K562 (cell line): ENCODE data around the gene PRKD1. TPM values are rescaled to one million over a fixed set of nuclear protein-coding genes. Genes with fewer than 3 reads are reported as not detected.
A peak's percentile ranks its signal among the peaks of the same experiment; 100 is the strongest.

ENCODE experiments used
- ATAC-seq: fragments of 200-7000 bp; cut with Tn5 transposase; 3 replicates; pipeline ENCODE4 v1.9.1; 2020; ENCODE audit warnings: moderate library complexity
- BruUV-seq: library from RNA; stranded (reverse); fragments of 400-500 nt; replicated peaks from 2 replicates; lab custom pipeline; 2021; lab: Mats Ljungman, UMichigan
- CTCF ChIA-PET: fragments of 300-600 bp; formaldehyde crosslinking; extraction: SDS; loops from one replicate; lab custom pipeline; 2021; ENCODE audit warnings: low intra/inter-chr PET ratio; lab: Yijun Ruan, JAX
- POLR2A ChIA-PET: fragments of 300-600, 350-650 bp; sonication (Branson Sonifier 250); formaldehyde crosslinking; extraction: SDS; loops from one replicate; lab custom pipeline; 2021; ENCODE audit warnings: antibody characterized with exemption, inconsistent platforms; lab: Yijun Ruan, JAX
- DNase-seq, 4 experiments: peaks; one replicate each; pipeline versions ENCODE4 v3.0.0 to v3.0.0-alpha.2; 2011 to 2018; ENCODE audit warnings: low spot score in 3 of 4, mixed read lengths in 3 of 4; ENCODE audit errors: extremely low read depth in 1 of 4
- FAIRE-seq: peaks from 2 replicates; lab custom pipeline; 2011; peaks lifted over from hg19 to GRCh38; lab: Jason Lieb, UNC
- H2AFZ ChIP-seq: 2 replicates; pipeline ENCODE4 v1.6.0; 2011; ENCODE audit warnings: low read depth, low read length, control low read depth, inconsistent platforms
- H3K27ac ChIP-seq: fragments of 200-600 bp; 3 replicates; pipeline ENCODE4 v1.8.0; 2011; ENCODE audit warnings: low read depth, mild to moderate bottlenecking, control low read depth, inconsistent platforms, low read length, moderate library complexity, mixed read lengths; ENCODE audit errors: extremely low read depth
- H3K27me3 ChIP-seq, 2 experiments: fragments of 300-600 bp in 1 of 2; 2 replicates in 1 of 2; 3 replicates in 1 of 2; pipeline versions ENCODE4 v1.6.0 to v1.8.0; 2011; ENCODE audit warnings: inconsistent platforms in 2 of 2, low read length in 2 of 2, mild to moderate bottlenecking in 1 of 2, mixed read lengths in 1 of 2, moderate library complexity in 1 of 2; ENCODE audit not compliant: control insufficient read depth in 2 of 2, insufficient read depth in 2 of 2
- H3K36me3 ChIP-seq: fragments of 300-600 bp; 3 replicates; pipeline ENCODE4 v1.8.0; 2011; ENCODE audit warnings: mild to moderate bottlenecking, low read length, inconsistent platforms; ENCODE audit not compliant: control insufficient read depth, insufficient read depth
- H3K4me1 ChIP-seq, 2 experiments: fragments of 200-600 bp in 1 of 2; replicated peaks in 1 of 2; 2 replicates in 1 of 2; 3 replicates in 1 of 2; pipeline versions ENCODE4 v1.5.1 to v1.8.0; 2011; ENCODE audit warnings: inconsistent platforms in 2 of 2, low read length in 2 of 2, mild to moderate bottlenecking in 1 of 2, mixed read lengths in 1 of 2, moderate library complexity in 1 of 2; ENCODE audit not compliant: control insufficient read depth in 2 of 2, insufficient read depth in 2 of 2
- H3K4me2 ChIP-seq: 2 replicates; pipeline ENCODE4 v1.6.1; 2011; ENCODE audit warnings: low read length, control low read depth, inconsistent platforms, mixed read lengths; ENCODE audit not compliant: insufficient read depth
- H3K4me3 ChIP-seq: fragments of 200-600 bp; sonication (generic), shearing (Covaris generic); 2 replicates; pipeline ENCODE4 v1.5.1; 2016; ENCODE audit warnings: control low read depth, inconsistent platforms
- H3K79me2 ChIP-seq: fragments of 200-600 bp; 3 replicates; pipeline ENCODE4 v1.8.0; 2011; ENCODE audit warnings: low read length, inconsistent platforms; ENCODE audit not compliant: control insufficient read depth, insufficient read depth
- H3K9ac ChIP-seq, 2 experiments: 2 replicates each; pipeline versions ENCODE4 v1.6.0 to v1.6.1; 2011; ENCODE audit warnings: low read depth in 2 of 2, low read length in 2 of 2, control low read depth in 1 of 2, inconsistent platforms in 1 of 2, mild to moderate bottlenecking in 1 of 2, mixed read lengths in 1 of 2; ENCODE audit not compliant: insufficient read depth in 1 of 2
- H3K9me1 ChIP-seq: one replicate; pipeline ENCODE4 v1.6.0; 2011; ENCODE audit warnings: inconsistent platforms, mild to moderate bottlenecking, low read length, moderate library complexity; ENCODE audit not compliant: control insufficient read depth, insufficient read depth
- H3K9me3 ChIP-seq: replicated peaks from 2 replicates; pipeline ENCODE4 v1.5.1; 2011; ENCODE audit warnings: low read depth, low read length, inconsistent platforms; ENCODE audit not compliant: control insufficient read depth, insufficient read depth
- H4K20me1 ChIP-seq: replicated peaks from 2 replicates; pipeline ENCODE4 v1.6.1; 2011; ENCODE audit warnings: low read length, inconsistent platforms, mixed read lengths; ENCODE audit not compliant: control insufficient read depth, insufficient read depth
- C11orf30 ChIP-seq: fragments of 450-650 bp; IDR thresholded peaks from 2 replicates; pipeline ENCODE4 v1.6.1; 2016; ENCODE audit warnings: low read depth, mild to moderate bottlenecking
- HIVEP1 ChIP-seq: fragments of 250-450 bp; sonication (Bioruptor Pico); IDR thresholded peaks from 2 replicates; pipeline ENCODE4 v1.4.0; 2020; ENCODE audit warnings: mild to moderate bottlenecking
- MAFF ChIP-seq: IDR thresholded peaks from 2 replicates; pipeline ENCODE4 v1.6.1; 2012; ENCODE audit warnings: low read length, improper control_type of control experiment
- MAFG ChIP-seq: fragments of 450-650 bp; conservative IDR thresholded peaks from 2 replicates; pipeline ENCODE4 v1.6.1; 2016; ENCODE audit warnings: missing genetic modification characterization, missing compliant biosample characterization
- MAFK ChIP-seq: IDR thresholded peaks from 2 replicates; pipeline ENCODE4 v1.6.1; 2011; ENCODE audit warnings: low read length, improper control_type of control experiment
- PREB ChIP-seq: sonication (generic); formaldehyde crosslinking; IDR thresholded peaks from 2 replicates; pipeline ENCODE4 v1.8.1; 2023; ENCODE audit warnings: mild to moderate bottlenecking, missing genetic modification reagents
- ZNF121 ChIP-seq: sonication (generic); formaldehyde crosslinking; conservative IDR thresholded peaks from 2 replicates; pipeline ENCODE4 v1.8.0; 2022; ENCODE audit warnings: missing genetic modification reagents
- ZNF316 ChIP-seq: fragments of 450-650 bp; IDR thresholded peaks from 2 replicates; pipeline ENCODE4 v1.6.1; 2016
- WGBS: fragments of 100-300 bp; shearing (Covaris generic); methylation state at CpG from one replicate; pipeline ENCODE4 v1.1.6; 2016; ENCODE audit warnings: low coverage, mixed read lengths; ENCODE audit not compliant: insufficient coverage; ENCODE audit errors: missing lambda C conversion rate; 5-methylcytosine and 5-hydroxymethylcytosine counted together
- in situ Hi-C: fragments of 300-500 bp; cut with MboI; formaldehyde crosslinking; loops from 4 replicates; pipeline ENCODE4 v1.15.0; 2018; ENCODE audit warnings: inconsistent platforms, mixed read lengths
- intact Hi-C: fragments of 100-400 bp; cut with micrococcal nuclease; formaldehyde crosslinking; loops from 2 replicates; pipeline ENCODE4 v1.14.2; 2022
- polyA plus RNA-seq, 8 experiments: library from polyadenylated mRNA; depleted of rRNA in 4 of 8; stranded (reverse) in 5 of 8; unstranded in 3 of 8; fragments of >200 nt; fragmentation: Nextera tagmentation in 2 of 8; fragmentation: Illumina TruSeq in 1 of 8; extraction: Ambion mirVana in 2 of 8; extraction: Trizol in 1 of 8; gene quantifications; 2 replicates each; pipeline versions ENCODE4 v1.2.1 to v1.2.3, GENCODE V29; 2011 to 2014; ENCODE audit warnings: inconsistent platforms in 1 of 8, missing spikeins in 1 of 8
- total RNA-seq, 7 experiments: library from RNA; depleted of rRNA in 6 of 7; stranded (reverse); fragments of >200 nt in 6 of 7; fragmentation: Illumina TruSeq in 2 of 7; extraction: Trizol in 2 of 7; gene quantifications; 2 replicates each; pipeline versions ENCODE4 v1.2.1 to v1.2.3, GENCODE V29; 2011 to 2021; ENCODE audit warnings: low replicate concordance in 1 of 7

Gene PRKD1
- total and polyA plus RNA-seq, 9 of the 15 experiments (the other 6 are each of a cell fraction or from before 2014, with no cell fraction given), result 0.04 to 0.25 (median 0.13) TPM; not detected in 1

DNA sequence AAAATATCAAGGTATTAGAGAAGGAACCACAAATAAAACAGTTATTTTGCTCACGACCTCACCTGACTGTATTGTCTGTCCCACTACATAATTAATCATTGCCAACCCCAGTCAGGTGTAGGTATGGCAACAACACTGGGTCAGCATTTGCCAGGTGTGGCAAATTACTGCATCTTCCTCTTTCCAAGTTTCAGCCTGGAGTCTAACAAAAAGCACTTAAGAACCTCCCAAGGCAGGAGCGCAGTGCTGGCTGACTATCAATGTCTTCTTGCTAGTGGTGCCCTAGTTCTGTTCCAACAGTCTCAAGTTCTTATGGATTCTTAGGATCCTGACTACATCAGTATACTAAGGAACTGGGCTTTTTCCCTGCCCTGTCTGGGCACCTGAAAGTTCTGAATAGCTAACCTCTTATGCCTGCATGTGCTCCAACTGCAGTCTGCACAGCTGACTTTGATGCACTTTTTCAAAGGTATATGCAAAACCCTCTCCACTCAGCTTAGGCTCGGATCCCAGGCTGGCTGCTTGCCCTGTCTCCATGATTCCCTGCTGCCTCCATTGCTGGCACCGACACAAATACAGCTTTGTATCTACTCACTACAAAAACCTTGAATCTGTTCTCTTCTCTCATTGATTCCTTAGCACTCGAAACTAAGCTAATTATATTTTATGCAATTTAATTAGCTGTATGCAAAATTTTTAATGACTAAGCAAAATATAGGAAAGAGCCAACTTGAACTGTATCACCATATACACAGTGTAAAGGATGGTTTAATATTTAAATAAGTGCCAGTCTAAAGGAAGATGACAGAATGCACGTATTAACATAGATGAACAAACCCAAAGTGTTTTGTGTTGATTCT is 113.3 kb downstream of the PRKD1 start:
- no peaks in the 10 kb centered on the region for H3K27me3 ChIP-seq
- WGBS, result 3% methylated on average over 6 of the region's 6 CpGs
- FAIRE-seq (no peak), ATAC-seq (no peak), DNase-seq (no peak)
- CTCF ChIA-PET, result no interaction called here
- in situ Hi-C loops, result no loop called here
- intact Hi-C loops, result no loop called here
- H3K27ac ChIP-seq, result no peak overlapping the region
- no peak overlapping the region for H3K4me3 ChIP-seq
- H3K4me1 ChIP-seq, result no peaks in the 10 kb centered on the region
- POLR2A ChIA-PET, result no interaction called here
- no peak overlapping the region for H3K9ac ChIP-seq
- no peaks in the 10 kb centered on the region for H3K9me3 ChIP-seq
- H4K20me1 ChIP-seq, result no peaks in the 10 kb centered on the region
- no peaks in the 10 kb centered on the region for H3K36me3 ChIP-seq
- H3K4me2 ChIP-seq, result no peak overlapping the region
- TF ChIP-seq MAFK (peak; percentile 25; the same call in 1 of the 2 replicates), HIVEP1 (no peak), ZNF316 (peak; percentile 55), C11orf30 (peak; percentile 58; the same call in 1 of the 2 replicates), PREB (CRISPR knock-in tag) (no peak), MAFF (peak; percentile 24; the same call in 1 of the 2 replicates), ZNF121 (no peak), MAFG (peak; percentile 40; the same call in 1 of the 2 replicates)
- TF ChIP-seq, all 486 proteins: peak for 5
- Histone ChIP-seq H3K9me1 (no peaks in the 10 kb centered on the region), H2AFZ (no peak overlapping the region), H3K79me2 (no peaks in the 10 kb centered on the region)
- no TSS peak for BruUV-seq
